ENCODE measurements around the gene URM1.
"Not testable (repeated sequence)": the region's sequence is repeated elsewhere in the genome, so short reads cannot be mapped to it uniquely, and the experiment has no call there.

URM1 gene

DNA sequence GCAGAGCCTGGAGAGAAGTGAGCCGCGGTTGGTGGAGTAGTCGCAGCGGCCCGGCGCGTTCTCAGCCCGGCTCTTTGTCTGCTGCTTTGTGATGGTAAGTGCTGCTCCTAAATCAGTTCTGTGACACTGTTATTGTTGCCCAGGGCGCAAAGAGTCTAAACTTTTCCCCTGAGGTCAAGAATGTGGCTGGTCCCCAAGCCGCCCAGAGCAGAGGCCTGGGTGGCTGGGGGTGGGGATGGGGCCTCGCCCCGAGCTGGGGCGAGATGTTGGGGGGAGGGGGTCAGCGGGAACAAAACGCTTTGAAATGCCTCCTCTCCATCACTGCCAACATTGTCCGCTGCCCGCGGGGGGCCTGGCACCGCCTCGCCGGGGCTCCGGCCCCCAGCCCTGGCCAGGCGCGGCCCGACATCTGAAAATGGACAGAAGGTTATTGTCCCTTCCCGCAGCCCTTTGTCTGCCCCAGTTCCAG, 37.8 kb downstream of the URM1 start:
- DNase-seq (no peak), ATAC-seq (no peak)
- H3K4me1 Mint-ChIP-seq: no peaks in the 10 kb centered on the region
- no peaks in the 10 kb centered on the region for H3K9me3 Mint-ChIP-seq
- H3K27ac Mint-ChIP-seq: no peak overlapping the region
- peaks cover 66% of the 10 kb centered on the region for H3K27me3 Mint-ChIP-seq
- no peak overlapping the region for H3K4me3 Mint-ChIP-seq

DNA sequence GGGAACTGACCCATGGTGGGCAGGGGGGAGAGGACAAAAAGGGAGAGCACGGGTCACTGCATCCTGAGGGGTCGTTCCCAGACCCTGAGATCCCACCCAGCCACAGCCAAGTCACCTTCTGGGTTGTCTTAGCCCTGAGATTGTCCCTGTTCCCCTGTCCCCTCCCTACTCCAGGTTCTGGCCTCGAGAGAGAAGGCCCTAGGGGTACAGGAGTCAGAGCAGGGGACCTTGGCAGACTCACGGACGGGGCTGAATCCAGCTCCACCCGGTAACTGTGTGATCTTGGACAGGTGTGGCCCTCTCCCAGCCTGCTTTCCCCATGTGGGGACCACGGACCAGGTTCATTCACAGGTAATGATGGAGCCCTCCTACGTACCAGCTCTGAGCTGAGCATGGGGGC, 38.3 kb downstream of the URM1 start:
- no peak for DNase-seq

DNA sequence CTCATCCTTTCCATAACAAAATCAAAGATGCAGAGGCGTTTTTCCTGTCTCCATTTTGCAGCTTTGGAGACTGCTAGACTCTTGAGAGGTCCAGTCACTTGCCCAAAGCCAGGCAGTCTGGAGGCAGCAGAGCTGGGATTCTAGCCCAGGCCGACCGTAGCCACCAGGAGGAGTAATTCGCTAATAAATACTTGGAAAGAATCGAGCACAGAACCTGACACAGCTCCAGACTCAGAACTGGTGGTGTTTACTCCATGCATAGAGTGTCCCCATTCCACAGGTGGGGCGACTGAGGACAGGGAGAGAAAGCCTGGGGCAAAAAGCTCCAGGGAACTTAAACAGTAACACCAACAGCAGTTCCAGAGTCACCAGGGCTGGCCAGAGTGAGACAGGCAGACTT, 38.8 kb downstream of the URM1 start:
- Mint-ChIP-seq H3K4me1 (no peaks in the 10 kb centered on the region), H3K27me3 (peaks cover 70% of the 10 kb centered on the region), H3K4me3 (no peak overlapping the region), H3K27ac (no peak overlapping the region), H3K9me3 (no peaks in the 10 kb centered on the region)
- DNase-seq (no peak), ATAC-seq (no peak)

More for the DNA sequence above, 38.3 kb downstream of the URM1 start:
- Mint-ChIP-seq H3K27ac (no peak overlapping the region), H3K4me3 (no peak overlapping the region), H3K4me1 (no peaks in the 10 kb centered on the region), H3K9me3 (no peaks in the 10 kb centered on the region), H3K27me3 (peaks cover 68% of the 10 kb centered on the region)
- ATAC-seq: no peak

DNA sequence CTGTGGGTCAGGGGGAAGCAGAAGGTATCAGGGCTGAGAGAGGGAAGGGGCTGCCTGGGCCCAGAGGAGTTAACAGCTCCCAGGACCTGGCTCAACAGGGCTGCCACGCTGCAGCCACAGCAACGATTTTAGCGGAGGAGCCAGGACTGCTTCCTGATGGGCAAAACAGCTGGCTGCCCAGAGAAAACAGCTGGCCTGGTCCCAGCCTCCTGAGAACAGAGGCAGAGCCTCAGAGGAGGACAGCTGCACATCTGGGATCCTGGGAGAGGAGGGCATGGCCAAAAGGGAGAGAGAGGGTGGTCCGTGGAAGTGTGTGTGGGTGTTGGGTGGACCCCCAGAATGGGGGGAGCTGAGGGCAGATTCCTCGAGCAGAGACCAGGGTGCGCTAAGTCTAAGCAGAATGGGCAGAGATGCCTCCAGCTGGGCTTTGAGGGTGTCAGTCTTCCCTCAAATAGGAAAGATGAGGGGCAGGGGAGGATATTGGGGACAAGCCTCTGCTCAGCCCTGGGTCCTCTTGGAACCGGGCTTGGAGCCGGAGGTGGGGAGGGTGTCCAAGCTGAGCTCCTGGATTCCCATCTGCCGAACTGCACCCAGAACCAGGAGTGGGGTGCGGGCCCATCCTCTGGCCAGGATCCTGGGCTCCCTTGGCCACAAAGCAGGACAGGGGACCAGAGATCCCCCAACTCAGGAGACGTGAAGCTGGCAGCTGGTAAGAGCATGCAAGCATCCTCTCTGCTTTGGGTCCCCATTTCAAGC, 40.4 kb downstream of the URM1 start:
- no peak for ATAC-seq
- no peak for DNase-seq
- Mint-ChIP-seq H3K27ac (no peak overlapping the region), H3K4me3 (no peak overlapping the region), H3K27me3 (peaks cover 73% of the 10 kb centered on the region), H3K9me3 (no peaks in the 10 kb centered on the region), H3K4me1 (peaks cover 2% of the 10 kb centered on the region)

DNA sequence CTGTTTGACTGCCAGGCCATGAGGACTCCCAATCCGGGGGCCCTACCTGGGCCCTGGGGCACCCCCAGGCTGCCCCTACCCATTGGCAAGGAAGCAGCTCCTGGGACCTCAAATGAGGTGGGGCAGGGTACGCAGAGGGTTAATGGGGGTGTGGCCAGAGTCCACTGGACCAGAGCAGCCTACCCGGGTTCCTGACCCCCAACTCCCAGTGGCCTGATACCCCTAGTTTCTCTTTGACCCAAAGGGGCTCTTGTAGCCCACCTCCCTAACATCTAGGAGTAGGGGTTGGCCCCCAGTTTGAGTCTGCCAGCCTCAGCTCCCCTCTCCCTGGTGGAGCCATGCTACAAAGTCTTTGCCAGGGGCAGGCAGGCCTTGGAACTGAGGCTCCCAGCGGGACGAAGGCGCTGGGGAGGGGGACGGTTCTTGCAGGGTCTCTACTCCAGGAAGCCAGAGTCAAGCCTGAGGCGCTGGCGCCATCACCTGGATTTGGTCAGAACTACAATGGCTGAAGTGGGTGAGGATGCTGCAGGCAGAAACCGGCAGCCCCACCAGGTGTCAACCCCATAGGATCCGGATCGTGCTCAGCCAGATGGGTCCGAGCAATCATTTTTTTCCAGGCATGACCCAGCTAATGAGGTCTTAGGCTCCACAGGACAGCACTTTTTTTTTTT, 41.1 kb downstream of the URM1 start:
- H3K4me1 Mint-ChIP-seq: peaks cover 5% of the 10 kb centered on the region
- H3K27me3 Mint-ChIP-seq: peaks cover 73% of the 10 kb centered on the region
- no peak overlapping the region for H3K4me3 Mint-ChIP-seq
- DNase-seq: peak; percentile 50 to 64
- H3K27ac Mint-ChIP-seq: no peak overlapping the region
- ATAC-seq: peak; percentile 79
- no peaks in the 10 kb centered on the region for H3K9me3 Mint-ChIP-seq

DNA sequence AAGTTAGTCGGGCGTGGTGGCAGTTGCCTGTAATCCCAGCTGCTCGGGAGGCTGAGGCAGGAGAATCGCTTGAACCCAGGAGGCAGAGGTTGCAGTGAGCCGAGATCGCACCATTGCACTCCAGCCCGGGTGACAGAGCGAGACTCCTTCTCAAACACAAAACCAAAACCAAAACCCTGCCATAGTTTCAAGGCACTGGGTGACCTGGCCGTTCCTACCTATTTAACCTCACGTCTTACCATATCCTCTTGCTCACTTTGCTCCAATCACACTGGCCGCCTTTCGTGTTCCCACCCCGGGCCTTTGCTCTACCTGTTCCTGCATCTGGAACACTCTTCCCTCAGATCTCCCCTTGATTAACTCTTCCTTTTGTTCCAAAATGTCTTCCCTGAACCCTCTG, 42.6 kb downstream of the URM1 start:
- ATAC-seq, DNase-seq, H3K4me1 Mint-ChIP-seq, H3K9me3 Mint-ChIP-seq, H3K4me3 Mint-ChIP-seq, H3K27ac Mint-ChIP-seq: not testable (repeated sequence)
- H3K27me3 Mint-ChIP-seq: peaks cover 75% of the 10 kb centered on the region

DNA sequence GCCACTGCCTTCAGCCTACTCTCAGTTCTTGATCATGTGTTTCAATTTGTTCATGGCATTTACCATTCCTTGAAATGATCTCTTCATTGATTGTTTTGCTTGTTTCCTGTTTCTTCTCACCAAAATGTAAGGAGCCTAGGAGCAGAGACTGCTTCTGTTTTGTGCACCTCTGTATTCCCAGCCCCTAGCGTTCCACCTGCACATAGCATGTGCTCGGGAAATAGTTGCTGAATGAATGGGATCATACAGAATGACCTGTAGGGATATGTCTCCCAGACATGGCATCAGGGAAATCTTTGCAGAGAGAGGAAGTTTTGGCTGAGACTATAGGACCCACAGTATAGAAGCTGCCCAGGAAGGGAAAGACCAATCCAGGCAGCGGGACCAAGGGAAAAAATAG, 43.3 kb downstream of the URM1 start:
- Mint-ChIP-seq H3K9me3 (no peaks in the 10 kb centered on the region), H3K4me1 (peaks cover 10% of the 10 kb centered on the region), H3K4me3 (no peak overlapping the region), H3K27ac (no peak overlapping the region), H3K27me3 (peaks cover 77% of the 10 kb centered on the region)
- no peak for DNase-seq
- no peak for ATAC-seq

DNA sequence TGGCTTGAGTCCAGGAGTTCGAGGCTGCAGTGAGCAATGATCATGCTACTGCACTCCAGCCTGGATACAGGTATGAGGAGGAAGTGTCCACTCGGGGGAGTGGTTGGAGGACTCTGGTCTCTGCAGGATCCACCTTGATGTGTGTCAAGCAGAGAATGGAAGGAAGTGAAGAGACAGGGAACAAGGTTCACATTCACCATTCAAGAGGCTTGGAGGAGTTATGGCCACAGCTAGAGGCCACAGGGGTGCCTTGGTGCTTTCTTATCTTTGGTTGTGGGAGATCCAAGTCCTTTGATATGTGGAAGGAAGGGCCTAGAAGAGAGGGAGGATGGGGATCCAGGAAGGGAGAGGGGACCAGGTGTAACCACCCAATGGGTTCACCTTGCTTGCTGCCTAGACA, 44.1 kb downstream of the URM1 start:
- H3K9me3 Mint-ChIP-seq: no peaks in the 10 kb centered on the region
- ATAC-seq (no peak), DNase-seq (no peak)
- H3K27ac Mint-ChIP-seq: no peak overlapping the region
- peaks cover 76% of the 10 kb centered on the region for H3K27me3 Mint-ChIP-seq
- peaks cover 17% of the 10 kb centered on the region for H3K4me1 Mint-ChIP-seq
- no peak overlapping the region for H3K4me3 Mint-ChIP-seq

DNA sequence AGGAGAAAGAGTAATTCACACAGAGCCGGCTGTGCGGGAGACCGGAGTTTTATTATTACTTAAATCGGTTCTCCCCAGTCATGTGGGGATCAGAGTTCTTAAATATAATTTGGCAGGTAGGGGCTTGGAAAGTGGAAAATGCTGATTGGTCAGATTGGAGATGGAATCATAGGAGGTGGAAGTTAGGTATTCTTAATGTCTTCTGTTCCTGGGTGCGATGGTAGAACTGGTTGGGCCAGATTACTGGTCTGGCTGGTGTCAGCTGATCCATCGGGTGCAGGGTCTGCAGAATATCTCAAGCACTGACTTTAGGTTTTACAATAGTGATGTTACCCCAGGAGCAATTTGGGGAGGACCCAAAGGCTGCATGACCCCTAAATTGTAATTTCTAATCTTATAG, 44.8 kb downstream of the URM1 start:
- Mint-ChIP-seq H3K4me1 (peaks cover 18% of the 10 kb centered on the region), H3K9me3 (no peaks in the 10 kb centered on the region), H3K4me3 (no peak overlapping the region), H3K27me3 (peaks cover 68% of the 10 kb centered on the region), H3K27ac (no peak overlapping the region)
- no peak for DNase-seq
- no peak for ATAC-seq

DNA sequence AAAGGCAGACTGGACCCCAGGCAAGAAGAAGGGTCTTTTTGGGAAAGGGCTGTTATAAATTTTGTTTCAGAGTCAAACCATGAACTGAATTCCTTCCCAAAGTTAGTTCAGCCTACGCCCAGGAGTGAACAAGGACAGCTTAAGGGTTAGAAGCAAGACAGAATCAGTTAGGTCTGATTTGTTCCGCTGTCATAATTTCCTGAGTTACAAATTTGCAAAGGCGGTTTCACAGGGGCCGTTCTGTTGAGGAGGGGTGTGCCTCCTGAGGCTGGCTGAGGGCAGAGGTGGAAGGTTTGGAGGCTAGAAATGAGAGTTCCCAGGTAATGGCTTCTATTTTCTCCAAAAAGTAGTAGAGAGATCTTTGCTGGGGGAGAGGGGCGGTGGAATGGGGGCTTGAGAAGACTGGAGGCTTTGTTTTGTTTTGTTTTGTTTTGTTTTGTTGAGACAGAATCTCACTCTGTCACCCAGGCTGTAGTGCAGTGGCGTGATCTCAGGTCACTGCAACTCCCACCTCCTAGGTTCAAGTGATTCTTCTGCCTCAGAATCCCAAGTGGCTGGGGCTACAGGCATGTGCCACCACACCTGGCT, 45.4 kb downstream of the URM1 start:
- Mint-ChIP-seq H3K4me3 (no peak overlapping the region), H3K27me3 (peaks cover 63% of the 10 kb centered on the region), H3K4me1 (peaks cover 24% of the 10 kb centered on the region), H3K27ac (no peak overlapping the region), H3K9me3 (no peaks in the 10 kb centered on the region)
- no peak for DNase-seq
- no peak for ATAC-seq

DNA sequence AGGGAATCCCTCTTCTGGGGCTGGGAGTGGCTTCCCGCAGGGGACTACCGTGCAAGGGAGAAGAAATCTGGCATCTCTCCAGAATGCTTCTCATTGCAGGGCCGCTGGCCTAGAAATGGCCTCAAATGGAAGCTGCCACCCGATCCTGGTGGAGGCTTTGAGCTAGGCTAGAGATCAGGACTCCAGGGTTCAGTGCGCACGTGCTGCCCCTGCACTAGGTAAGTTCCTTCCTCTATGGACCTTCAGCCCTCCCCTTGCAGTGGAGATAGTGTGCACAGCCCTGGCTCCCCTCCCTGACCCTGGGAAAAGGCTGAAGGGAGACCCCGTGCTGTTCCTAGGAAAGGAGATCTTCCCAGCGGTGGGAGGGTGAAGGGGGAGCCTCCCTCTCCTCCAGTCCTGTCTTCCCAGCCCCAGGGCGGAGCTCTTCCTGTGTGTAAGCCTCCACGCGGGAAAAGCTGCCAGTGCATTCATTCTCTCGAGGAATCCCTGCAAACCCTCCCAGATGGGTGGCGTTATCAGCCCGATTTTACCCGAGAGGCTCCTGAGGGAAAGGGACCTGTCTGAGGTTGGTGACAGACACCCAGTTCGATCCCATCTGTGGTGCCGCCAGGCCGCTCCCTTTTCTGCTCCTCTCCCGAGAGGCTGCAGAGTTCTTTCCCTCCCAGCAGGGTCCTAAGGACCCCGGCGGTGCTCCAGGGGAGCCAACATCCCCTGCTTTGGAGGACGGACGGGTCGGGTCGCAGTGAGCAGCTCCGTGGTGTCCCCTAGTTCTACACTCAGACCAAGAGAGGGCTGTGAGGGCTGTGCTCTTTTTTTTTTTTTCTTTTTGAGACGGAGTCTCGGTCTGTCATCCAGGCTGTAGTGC, 48.1 kb downstream of the URM1 start:
- DNase-seq: peak in 1 of 2 donors; percentile 19
- H3K27ac Mint-ChIP-seq: peak overlapping the region in 1 of 2 donors; percentile 63
- peak overlapping the region; percentile 78 to 89 for H3K4me3 Mint-ChIP-seq
- H3K27me3 Mint-ChIP-seq: peaks cover 61% of the 10 kb centered on the region
- peaks cover 37% of the 10 kb centered on the region for H3K4me1 Mint-ChIP-seq
- H3K9me3 Mint-ChIP-seq: no peaks in the 10 kb centered on the region
- no peak for ATAC-seq

DNA sequence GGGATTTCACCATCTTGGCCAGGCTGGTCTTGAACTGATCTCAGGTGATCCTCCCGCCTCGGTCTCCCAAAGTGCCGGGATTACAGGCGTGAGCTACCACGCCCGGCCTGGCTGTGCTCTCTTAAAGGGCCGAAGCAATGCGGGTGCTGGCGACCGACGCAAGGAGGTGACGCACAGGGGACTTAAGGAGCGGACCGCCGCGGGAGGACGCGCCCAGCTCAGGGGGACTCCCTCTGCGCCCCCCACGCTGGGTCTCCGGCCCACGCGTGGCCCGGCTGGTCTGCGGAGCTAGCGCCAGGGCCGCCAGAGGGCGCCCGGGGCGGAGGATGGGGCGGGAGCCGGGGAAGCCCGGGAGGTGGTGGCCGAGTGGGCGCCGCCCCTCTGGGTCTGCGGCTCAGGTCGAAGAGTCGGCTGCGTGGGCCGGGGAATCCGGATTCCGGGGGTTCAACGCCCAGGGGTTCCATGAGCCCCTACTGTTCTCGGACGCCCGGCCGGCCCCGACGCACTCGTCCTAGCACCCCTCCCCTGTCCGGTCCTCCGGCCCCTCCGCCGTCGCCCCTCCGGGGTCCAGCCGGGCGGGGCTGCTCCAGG, 49.0 kb downstream of the URM1 start:
- Mint-ChIP-seq H3K27me3 (peaks cover 53% of the 10 kb centered on the region), H3K4me3 (peak overlapping the region; percentile 78 to 89), H3K9me3 (no peaks in the 10 kb centered on the region), H3K27ac (peak overlapping the region in 1 of 2 donors; percentile 63), H3K4me1 (peaks cover 37% of the 10 kb centered on the region)
- DNase-seq: peak; percentile 76 to 78
- ATAC-seq: peak; percentile 84

DNA sequence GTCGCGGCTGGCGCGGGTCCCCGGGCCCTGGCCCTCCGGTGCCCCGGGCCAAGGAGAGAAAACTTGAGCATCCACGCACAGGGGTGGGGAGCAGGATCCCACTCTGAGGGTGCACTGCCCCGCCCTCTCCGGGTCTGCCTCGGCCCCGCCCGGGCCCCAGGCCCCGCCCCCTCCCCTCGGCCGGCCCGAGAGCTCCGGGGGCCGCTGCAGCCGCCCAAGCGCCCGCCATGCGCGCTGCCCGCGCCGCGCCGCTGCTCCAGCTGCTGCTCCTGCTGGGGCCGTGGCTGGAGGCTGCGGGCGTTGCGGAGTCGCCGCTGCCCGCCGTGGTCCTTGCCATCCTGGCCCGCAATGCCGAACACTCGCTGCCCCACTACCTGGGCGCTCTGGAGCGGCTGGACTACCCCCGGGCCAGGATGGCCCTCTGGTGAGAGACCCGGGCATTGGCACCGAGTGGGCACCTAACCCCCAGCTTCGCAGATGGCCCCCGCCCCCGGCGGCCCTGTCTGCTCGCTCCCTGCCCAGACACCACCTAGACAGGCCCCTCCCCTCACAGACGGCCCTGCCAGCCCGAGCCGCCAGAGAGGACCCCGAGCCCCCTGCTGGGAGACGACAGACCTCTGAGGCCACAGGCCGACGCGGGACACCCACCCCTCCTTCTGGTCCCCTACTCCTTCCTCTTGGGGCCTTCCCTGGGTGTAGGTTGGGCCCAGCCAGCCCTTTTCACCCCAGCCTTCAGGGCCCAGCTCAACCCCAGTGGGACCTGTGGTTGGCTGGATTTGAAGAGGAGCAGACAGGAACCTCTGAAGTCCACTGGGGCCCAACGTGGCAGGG, 49.7 kb downstream of the URM1 start, which contains the start of gene CERCAM:
Gene CERCAM, plus strand, starts transcription at position 207 of the 831 bp plus-strand sequence. Its CDS starts 21 bp downstream, at position 228.
- peaks cover 45% of the 10 kb centered on the region for H3K27me3 Mint-ChIP-seq
- H3K4me3 Mint-ChIP-seq: peak within 1 kb of the TSS; percentile 78 to 89
- peak within 1 kb of the TSS in 1 of 2 donors; percentile 63 for H3K27ac Mint-ChIP-seq
- ATAC-seq (peak; percentile 89), DNase-seq (peak; percentile 63 to 65)
- peaks cover 37% of the 10 kb centered on the region for H3K4me1 Mint-ChIP-seq
- H3K9me3 Mint-ChIP-seq: no peaks in the 10 kb centered on the region

DNA sequence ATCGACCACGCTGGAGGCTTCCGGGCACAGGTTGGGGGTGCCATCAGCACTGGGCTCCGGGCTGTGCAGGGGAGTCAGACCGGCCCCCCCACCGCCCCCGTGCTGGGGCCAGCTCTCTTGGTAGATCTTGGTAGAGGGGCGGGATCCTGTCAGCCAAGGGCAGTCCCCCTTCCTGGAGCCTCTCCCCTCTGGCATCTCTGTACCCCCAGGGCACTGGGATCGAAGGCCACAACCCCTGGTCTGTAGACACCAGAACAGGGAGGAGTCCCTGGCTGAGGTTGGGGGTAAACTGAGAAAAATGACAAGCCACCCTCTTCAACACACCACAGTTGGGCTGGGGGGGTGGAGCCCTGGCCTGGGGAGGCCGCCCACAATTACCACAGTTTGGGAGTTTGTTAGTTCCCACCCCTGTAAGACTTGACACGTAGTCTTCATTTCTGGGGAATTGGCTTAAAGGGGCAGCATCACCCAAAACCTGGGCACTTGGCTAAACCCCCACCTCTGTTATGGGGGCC, 50.4 kb downstream of the URM1 start:
- Mint-ChIP-seq H3K9me3 (no peaks in the 10 kb centered on the region), H3K4me1 (peaks cover 35% of the 10 kb centered on the region), H3K4me3 (peak overlapping the region; percentile 78 to 83), H3K27ac (no peak overlapping the region), H3K27me3 (peaks cover 39% of the 10 kb centered on the region)
- ATAC-seq (no peak), DNase-seq (no peak)

Data from stimulated activated naive CD8-positive, alpha-beta T cell treated with anti-CD3 and anti-CD28 coated beads, Interleukin-15, amount 100 ng/mL, for 72 hours (primary cell).